ENCODE data around the gene PSMB7. TPM values are rescaled to one million over a fixed set of nuclear protein-coding genes. Genes with fewer than 3 reads are reported as not detected.

Gene PSMB7
- total RNA-seq, 4 donors from 2014 or later, result 84.3 to 178 (median 135) TPM

- Histone ChIP-seq H3K9me3 (no peaks in the 10 kb centered on the region), H3K27ac (no peak overlapping the region), H3K4me3 (replicated peaks in 1 of 3) (no peak overlapping the region), H3K27me3 (no peaks in the 10 kb centered on the region), H3K36me3 (peaks cover 3 to 7% of the 10 kb centered on the region in 2 donors), H3K4me1 (peaks cover 4 to 17% of the 10 kb centered on the region in 2 donors)
- intact Hi-C loops (cut with DNase I), result no loop called here
- DNase-seq, result no peak
- 81 to 88% methylated on average over 7 of the region's 7 CpGs for WGBS, 2 donors
- TF ChIP-seq CTCF (IDR thresholded peaks at IDR 0.05) (no peak), POLR2A (IDR thresholded peaks at IDR 0.05) (no peak)
These were observed 29.6 kb downstream of the PSMB7 start for GRCh38 chr9:124385623-124386022.

- 95% methylated on average over 5 of the region's 5 CpGs for WGBS, 2 donors
- intact Hi-C loops (cut with DNase I), result no loop called here
- Histone ChIP-seq H3K4me3 (replicated peaks in 1 of 3) (no peak overlapping the region), H3K36me3 (peaks cover 3 to 15% of the 10 kb centered on the region in 2 donors), H3K9me3 (no peaks in the 10 kb centered on the region), H3K4me1 (peaks cover 4 to 13% of the 10 kb centered on the region in 2 donors), H3K27ac (no peak overlapping the region), H3K27me3 (no peaks in the 10 kb centered on the region)
- DNase-seq, result no peak
- TF ChIP-seq POLR2A (IDR thresholded peaks at IDR 0.05) (no peak), CTCF (IDR thresholded peaks at IDR 0.05) (no peak)
These were observed 30.4 kb downstream of the PSMB7 start for GRCh38 chr9:124384846-124385245.

- no peaks in the 10 kb centered on the region for H3K27me3 ChIP-seq
- no peaks in the 10 kb centered on the region for H3K9me3 ChIP-seq
- H3K36me3 ChIP-seq, result peaks cover 3 to 15% of the 10 kb centered on the region in 2 donors
- no peak overlapping the region for H3K4me3 ChIP-seq (replicated peaks in 1 of 3)
- no peak overlapping the region for H3K27ac ChIP-seq
- H3K4me1 ChIP-seq, result peaks cover 0 to 7% of the 10 kb centered on the region in 2 donors
- intact Hi-C loops (cut with DNase I), result no loop called here
- 94% methylated on average over 7 of the region's 7 CpGs for WGBS, 2 donors
- TF ChIP-seq POLR2A (IDR thresholded peaks at IDR 0.05), result no peak
- no peak for TF ChIP-seq CTCF (IDR thresholded peaks at IDR 0.05)
- DNase-seq, result no peak
These were observed 31.0 kb downstream of the PSMB7 start for GRCh38 chr9:124384210-124384609.

GRCh38 chr9:124381170-124381945 is 33.9 kb downstream of the PSMB7 start:
- no peak overlapping the region for H3K4me3 ChIP-seq (replicated peaks in 1 of 3)

More at GRCh38 chr9:124381170-124381945, 33.9 kb downstream of the PSMB7 start:
- no peak overlapping the region for H3K27ac ChIP-seq
- WGBS, 2 donors, result 81 to 88% methylated on average over 4 of the region's 4 CpGs
- H3K9me3 ChIP-seq, result no peaks in the 10 kb centered on the region
- intact Hi-C loops (cut with DNase I), result no loop called here
- DNase-seq, result no peak
- peaks cover 0 to 3% of the 10 kb centered on the region in 2 donors for H3K4me1 ChIP-seq
- no peaks in the 10 kb centered on the region for H3K27me3 ChIP-seq
- TF ChIP-seq POLR2A (IDR thresholded peaks at IDR 0.05), result no peak
- no peak for TF ChIP-seq CTCF (IDR thresholded peaks at IDR 0.05)
- H3K36me3 ChIP-seq, result peaks cover 3 to 15% of the 10 kb centered on the region in 2 donors
